ENCODE data around the gene TIMM44.

DNA sequence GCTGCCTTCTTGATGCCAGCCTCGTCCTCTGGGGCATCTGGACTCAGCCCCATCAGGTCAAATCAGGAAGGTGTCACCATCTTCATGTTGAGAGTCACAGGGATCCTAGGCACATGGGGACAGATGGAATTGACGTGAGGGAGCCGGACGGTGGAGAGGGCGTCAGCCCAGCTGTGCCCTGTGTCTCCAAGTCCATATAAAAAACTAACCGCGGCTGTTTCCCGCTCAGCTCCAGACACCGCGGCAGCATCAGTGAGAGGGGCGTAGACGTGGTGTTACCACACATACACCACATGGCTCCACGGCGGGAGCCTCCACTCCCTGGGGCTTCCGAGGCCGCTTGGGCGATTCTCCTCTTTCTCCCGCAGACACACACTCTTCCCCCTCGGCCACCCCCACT lies 63.6 kb downstream of the TIMM44 start:
- TF ChIP-seq, protein P1, sequence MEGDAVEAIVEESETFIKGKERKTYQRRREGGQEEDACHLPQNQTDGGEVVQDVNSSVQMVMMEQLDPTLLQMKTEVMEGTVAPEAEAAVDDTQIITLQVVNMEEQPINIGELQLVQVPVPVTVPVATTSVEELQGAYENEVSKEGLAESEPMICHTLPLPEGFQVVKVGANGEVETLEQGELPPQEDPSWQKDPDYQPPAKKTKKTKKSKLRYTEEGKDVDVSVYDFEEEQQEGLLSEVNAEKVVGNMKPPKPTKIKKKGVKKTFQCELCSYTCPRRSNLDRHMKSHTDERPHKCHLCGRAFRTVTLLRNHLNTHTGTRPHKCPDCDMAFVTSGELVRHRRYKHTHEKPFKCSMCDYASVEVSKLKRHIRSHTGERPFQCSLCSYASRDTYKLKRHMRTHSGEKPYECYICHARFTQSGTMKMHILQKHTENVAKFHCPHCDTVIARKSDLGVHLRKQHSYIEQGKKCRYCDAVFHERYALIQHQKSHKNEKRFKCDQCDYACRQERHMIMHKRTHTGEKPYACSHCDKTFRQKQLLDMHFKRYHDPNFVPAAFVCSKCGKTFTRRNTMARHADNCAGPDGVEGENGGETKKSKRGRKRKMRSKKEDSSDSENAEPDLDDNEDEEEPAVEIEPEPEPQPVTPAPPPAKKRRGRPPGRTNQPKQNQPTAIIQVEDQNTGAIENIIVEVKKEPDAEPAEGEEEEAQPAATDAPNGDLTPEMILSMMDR (conservative IDR thresholded peaks at IDR 0.05), result no peak
- TF ChIP-seq EZH2 (IDR thresholded peaks at IDR 0.05; ENCODE audit: low read depth), result no peak
